ENCODE measurements around the gene TOR3A.

DNA sequence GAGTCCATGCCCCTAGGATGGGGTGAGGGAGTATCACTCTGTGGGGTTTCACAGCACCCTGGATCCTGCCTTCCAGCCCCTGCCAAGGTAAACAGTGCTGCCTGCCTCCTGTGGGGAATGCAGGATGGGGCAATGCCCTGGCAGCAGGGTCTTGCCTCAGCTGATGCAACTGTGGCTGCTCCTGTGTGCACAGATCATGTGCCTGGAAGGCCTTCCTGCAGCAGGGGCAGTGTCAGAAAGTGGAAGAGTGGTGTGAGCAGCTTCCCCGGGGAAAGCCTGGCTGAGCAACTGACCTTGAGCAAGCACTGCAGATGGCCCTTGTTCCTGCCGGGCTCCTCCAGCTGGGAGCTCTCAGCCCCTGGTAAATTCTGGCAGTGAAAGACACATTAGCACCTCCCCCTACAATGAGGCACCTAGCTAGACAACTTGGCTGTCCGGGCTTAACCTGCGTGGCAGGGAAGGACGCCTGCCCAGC, 9.9 kb downstream of the TOR3A start:
- TF ChIP-seq CTCF (IDR thresholded peaks at IDR 0.05; ENCODE audit: extremely low read depth in 1 of 2, insufficient read depth in 1 of 2, low read depth in 1 of 2, low read length in 2 of 2), result no peak
- TF ChIP-seq MYC (IDR thresholded peaks at IDR 0.05; ENCODE audit: low read depth, low read length), result no peak
- TF ChIP-seq EZH2 (IDR thresholded peaks at IDR 0.05; ENCODE audit: borderline replicate concordance, low read depth, low read length, severe bottlenecking), result no peak
- TF ChIP-seq POLR2A (IDR thresholded peaks at IDR 0.05; ENCODE audit: low read depth, low read length), result no peak
- no peak for TF ChIP-seq FOS (IDR thresholded peaks at IDR 0.05; ENCODE audit: borderline replicate concordance, insufficient read depth, low read length)
- TF ChIP-seq GATA2 (IDR thresholded peaks at IDR 0.05; ENCODE audit: insufficient read depth, insufficient read length, low read depth, low read length), result no peak
- no peak for TF ChIP-seq POLR2AphosphoS5 (IDR thresholded peaks at IDR 0.05; ENCODE audit: insufficient read depth, low read depth, low read length)
